ENCODE results near the gene TSHZ2.

GRCh38 chr20:52984451-52984810 lies 12.3 kb downstream of the TSHZ2 start:
- TF ChIP-seq, protein P1, sequence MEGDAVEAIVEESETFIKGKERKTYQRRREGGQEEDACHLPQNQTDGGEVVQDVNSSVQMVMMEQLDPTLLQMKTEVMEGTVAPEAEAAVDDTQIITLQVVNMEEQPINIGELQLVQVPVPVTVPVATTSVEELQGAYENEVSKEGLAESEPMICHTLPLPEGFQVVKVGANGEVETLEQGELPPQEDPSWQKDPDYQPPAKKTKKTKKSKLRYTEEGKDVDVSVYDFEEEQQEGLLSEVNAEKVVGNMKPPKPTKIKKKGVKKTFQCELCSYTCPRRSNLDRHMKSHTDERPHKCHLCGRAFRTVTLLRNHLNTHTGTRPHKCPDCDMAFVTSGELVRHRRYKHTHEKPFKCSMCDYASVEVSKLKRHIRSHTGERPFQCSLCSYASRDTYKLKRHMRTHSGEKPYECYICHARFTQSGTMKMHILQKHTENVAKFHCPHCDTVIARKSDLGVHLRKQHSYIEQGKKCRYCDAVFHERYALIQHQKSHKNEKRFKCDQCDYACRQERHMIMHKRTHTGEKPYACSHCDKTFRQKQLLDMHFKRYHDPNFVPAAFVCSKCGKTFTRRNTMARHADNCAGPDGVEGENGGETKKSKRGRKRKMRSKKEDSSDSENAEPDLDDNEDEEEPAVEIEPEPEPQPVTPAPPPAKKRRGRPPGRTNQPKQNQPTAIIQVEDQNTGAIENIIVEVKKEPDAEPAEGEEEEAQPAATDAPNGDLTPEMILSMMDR (IDR thresholded peaks at IDR 0.05; ENCODE audit: poor library complexity), result no peak
- no peak for TF ChIP-seq EZH2phosphoT487 (IDR thresholded peaks at IDR 0.05; ENCODE audit: low read depth, severe bottlenecking, unreplicated experiment)
